OCI-LY7 (cell line): ENCODE results near the gene SIRT4. TPM values are rescaled to one million over a fixed set of nuclear protein-coding genes. Genes with fewer than 3 reads are reported as not detected.

ENCODE experiments used
- BruUV-seq: library from RNA; stranded (reverse); fragments of 400-500 nt; replicated peaks from 2 replicates; lab custom pipeline; 2021; lab: Mats Ljungman, UMichigan
- CTCF ChIA-PET: fragments of 300-600 bp; sonication (Branson Sonifier 250); formaldehyde crosslinking; loops from one replicate; lab custom pipeline; 2022; ENCODE audit warnings: antibody characterized with exemption; ENCODE audit not compliant: unreplicated experiment; lab: Charles Lee
- POLR2A ChIA-PET: fragments of 300-600 bp; sonication (Branson Sonifier 250); formaldehyde crosslinking; loops from one replicate; lab custom pipeline; 2022; ENCODE audit warnings: antibody characterized with exemption; lab: Charles Lee
- DNase-seq: peaks from one replicate; pipeline ENCODE4 v3.0.0-alpha.2; 2015; ENCODE audit warnings: low spot score
- H2AFZ ChIP-seq: fragments of 200-600 bp; sonication (generic), shearing (Covaris generic); 2 replicates; pipeline ENCODE4 v1.6.1; 2014; ENCODE audit warnings: mild to moderate bottlenecking, antibody characterized with exemption, low read length, moderate library complexity
- H3K27ac ChIP-seq: fragments of 200-600 bp; sonication (generic); 2 replicates; pipeline ENCODE4 v1.5.1; 2014; ENCODE audit warnings: mixed run types, low read depth, mild to moderate bottlenecking, moderate library complexity, low read length, inconsistent platforms; ENCODE audit not compliant: poor library complexity, severe bottlenecking
- H3K36me3 ChIP-seq: fragments of 200-600 bp; sonication (generic); 2 replicates; pipeline ENCODE4 v1.6.1; 2014; ENCODE audit warnings: mild to moderate bottlenecking, antibody characterized with exemption, low read length, moderate library complexity, mixed read lengths; ENCODE audit not compliant: insufficient read depth
- H3K4me1 ChIP-seq: fragments of 200-600 bp; sonication (generic); 2 replicates; pipeline ENCODE4 v1.5.1; 2014; ENCODE audit warnings: mild to moderate bottlenecking, low read length; ENCODE audit not compliant: insufficient read depth, poor library complexity, severe bottlenecking
- H3K4me2 ChIP-seq: fragments of 200-600 bp; sonication (generic); 2 replicates; pipeline ENCODE4 v1.6.1; 2014; ENCODE audit warnings: mild to moderate bottlenecking, low read length
- H3K4me3 ChIP-seq: fragments of 200-600 bp; sonication (generic); 2 replicates; pipeline ENCODE4 v1.5.1; 2014; ENCODE audit warnings: mild to moderate bottlenecking, low read depth, low read length; ENCODE audit not compliant: poor library complexity, severe bottlenecking
- H3K79me2 ChIP-seq: fragments of 200-600 bp; sonication (generic); 2 replicates; pipeline ENCODE4 v1.6.1; 2016; ENCODE audit warnings: low read depth, mild to moderate bottlenecking, low read length, moderate library complexity, mixed read lengths; ENCODE audit not compliant: insufficient read depth
- H3K9me2 ChIP-seq: fragments of 200-600 bp; sonication (generic); 2 replicates; pipeline ENCODE4 v1.6.1; 2016; ENCODE audit warnings: mild to moderate bottlenecking, low read length, mixed read lengths; ENCODE audit not compliant: insufficient read depth
- H3K9me3 ChIP-seq: fragments of 200-600 bp; sonication (generic); 2 replicates; pipeline ENCODE4 v1.6.1; 2014; ENCODE audit warnings: mild to moderate bottlenecking, mixed run types, low read length, mixed read lengths
- H4K20me1 ChIP-seq: fragments of 200-600 bp; sonication (generic); 2 replicates; pipeline ENCODE4 v1.6.1; 2014; ENCODE audit warnings: mild to moderate bottlenecking, antibody characterized with exemption, low read length, moderate library complexity, mixed read lengths; ENCODE audit not compliant: insufficient read depth
- EZH2phosphoT487 ChIP-seq: fragments of 200-600 bp; sonication (generic); IDR thresholded peaks from 2 replicates; pipeline ENCODE4 v1.6.1; 2018; ENCODE audit warnings: low read depth, borderline replicate concordance, mild to moderate bottlenecking, mixed run types, antibody characterized with exemption, low read length, moderate library complexity, mixed read lengths
- intact Hi-C: fragments of 100-400 bp; cut with micrococcal nuclease; formaldehyde crosslinking; loops from one replicate; pipeline ENCODE4 v1.10.0; 2022; ENCODE audit not compliant: unreplicated experiment
- total RNA-seq, 2 experiments: library from RNA; depleted of rRNA in 1 of 2; stranded (reverse); fragments of >200 nt in 1 of 2; shearing (Covaris generic) in 1 of 2; gene quantifications; 2 replicates each; pipeline ENCODE4 v1.2.3, GENCODE V29; 2014 to 2022
- TF ChIP-seq, protein P1 (sequence below): fragments of 200-600 bp; sonication (generic); conservative IDR thresholded peaks from 2 replicates; pipeline ENCODE4 v1.5.1; 2014; ENCODE audit warnings: mild to moderate bottlenecking, antibody characterized with exemption, low read length, moderate library complexity, mixed read lengths

Gene SIRT4
- total RNA-seq, 2 experiments from 2014 or later: 1.4 to 2.1 TPM

DNA sequence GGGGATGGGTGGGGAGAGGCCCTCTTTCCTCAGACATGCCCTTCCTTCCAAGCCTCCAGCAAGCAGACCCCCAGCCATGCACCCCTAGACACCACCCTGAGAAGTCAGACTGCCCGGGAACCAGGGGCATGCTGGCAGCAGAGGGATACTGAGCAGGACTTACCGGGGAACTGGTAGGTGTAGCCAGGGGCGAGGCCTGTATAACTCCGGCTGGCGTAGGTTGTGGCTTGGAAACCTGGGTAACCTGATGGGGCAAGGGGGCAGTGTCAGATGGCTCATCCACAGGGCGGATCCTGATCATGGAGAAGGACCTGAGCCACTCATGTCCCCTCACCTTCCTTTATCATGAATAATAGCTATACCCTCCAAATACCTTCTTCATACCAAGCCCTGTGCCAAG, 51.0 kb downstream of the SIRT4 start:
- no peaks in the 10 kb centered on the region for H3K4me1 ChIP-seq
- intact Hi-C loops: no loop called here
- no peak overlapping the region for H3K27ac ChIP-seq
- H2AFZ ChIP-seq: no peak overlapping the region
- H3K4me2 ChIP-seq: no peak overlapping the region
- H4K20me1 ChIP-seq: no peaks in the 10 kb centered on the region
- CTCF ChIA-PET: no interaction called here
- H3K9me3 ChIP-seq: no peaks in the 10 kb centered on the region
- no peak overlapping the region for H3K4me3 ChIP-seq
- POLR2A ChIA-PET: no interaction called here
- H3K79me2 ChIP-seq: no peaks in the 10 kb centered on the region
- H3K36me3 ChIP-seq: no peaks in the 10 kb centered on the region
- no peaks in the 10 kb centered on the region for H3K9me2 ChIP-seq
- DNase-seq: no peak
- BruUV-seq: no TSS peak
- no peak for TF ChIP-seq EZH2phosphoT487
- TF ChIP-seq, protein P1, sequence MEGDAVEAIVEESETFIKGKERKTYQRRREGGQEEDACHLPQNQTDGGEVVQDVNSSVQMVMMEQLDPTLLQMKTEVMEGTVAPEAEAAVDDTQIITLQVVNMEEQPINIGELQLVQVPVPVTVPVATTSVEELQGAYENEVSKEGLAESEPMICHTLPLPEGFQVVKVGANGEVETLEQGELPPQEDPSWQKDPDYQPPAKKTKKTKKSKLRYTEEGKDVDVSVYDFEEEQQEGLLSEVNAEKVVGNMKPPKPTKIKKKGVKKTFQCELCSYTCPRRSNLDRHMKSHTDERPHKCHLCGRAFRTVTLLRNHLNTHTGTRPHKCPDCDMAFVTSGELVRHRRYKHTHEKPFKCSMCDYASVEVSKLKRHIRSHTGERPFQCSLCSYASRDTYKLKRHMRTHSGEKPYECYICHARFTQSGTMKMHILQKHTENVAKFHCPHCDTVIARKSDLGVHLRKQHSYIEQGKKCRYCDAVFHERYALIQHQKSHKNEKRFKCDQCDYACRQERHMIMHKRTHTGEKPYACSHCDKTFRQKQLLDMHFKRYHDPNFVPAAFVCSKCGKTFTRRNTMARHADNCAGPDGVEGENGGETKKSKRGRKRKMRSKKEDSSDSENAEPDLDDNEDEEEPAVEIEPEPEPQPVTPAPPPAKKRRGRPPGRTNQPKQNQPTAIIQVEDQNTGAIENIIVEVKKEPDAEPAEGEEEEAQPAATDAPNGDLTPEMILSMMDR: no peak

DNA sequence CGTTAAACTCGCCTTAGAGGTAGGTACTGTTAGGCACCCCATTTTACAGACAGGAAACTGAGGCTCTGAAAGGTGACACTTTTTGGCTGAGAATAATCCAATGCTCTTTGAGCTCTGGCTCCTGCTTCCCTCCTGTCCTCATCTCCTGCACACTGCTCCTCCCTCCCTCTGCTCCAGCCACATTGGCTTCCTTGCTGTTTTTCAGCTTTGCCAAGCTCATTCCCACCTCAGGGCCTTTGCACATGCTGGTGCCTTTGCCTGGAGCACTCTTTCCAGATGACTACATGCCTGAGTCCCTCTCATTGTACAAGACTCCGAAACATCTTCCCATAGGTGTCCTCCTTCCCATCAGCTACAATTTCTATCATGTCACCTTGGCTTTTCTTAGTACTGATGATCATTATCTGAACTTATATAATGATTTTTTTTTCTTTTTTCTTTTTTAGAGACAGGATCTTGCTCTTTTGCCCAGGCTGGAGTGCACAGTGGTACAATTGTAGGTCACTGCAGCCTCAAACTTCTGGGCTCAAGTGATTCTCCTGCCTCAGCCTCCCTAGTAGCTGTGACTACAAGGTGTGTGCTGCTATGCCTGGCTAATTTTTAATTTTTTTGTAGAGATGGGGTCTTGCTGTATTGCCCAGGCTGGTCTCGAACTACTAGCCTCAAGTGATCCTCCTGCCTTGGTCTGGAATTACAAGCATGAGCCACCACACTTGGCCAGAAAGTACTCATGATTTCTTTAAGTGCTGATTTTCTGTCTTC, 51.6 kb downstream of the SIRT4 start:
- no peaks in the 10 kb centered on the region for H3K9me3 ChIP-seq
- BruUV-seq: no TSS peak
- H3K79me2 ChIP-seq: no peaks in the 10 kb centered on the region
- H3K4me2 ChIP-seq: no peak overlapping the region
- no peaks in the 10 kb centered on the region for H3K36me3 ChIP-seq
- no peak for DNase-seq
- no peak overlapping the region for H2AFZ ChIP-seq
- no peaks in the 10 kb centered on the region for H3K4me1 ChIP-seq
- no peaks in the 10 kb centered on the region for H3K9me2 ChIP-seq
- no peak for TF ChIP-seq EZH2phosphoT487
- TF ChIP-seq, protein P1: no peak
- POLR2A ChIA-PET: no interaction called here
- intact Hi-C loops: no loop called here
- no peak overlapping the region for H3K27ac ChIP-seq
- H3K4me3 ChIP-seq: no peak overlapping the region
- CTCF ChIA-PET: no interaction called here
- no peaks in the 10 kb centered on the region for H4K20me1 ChIP-seq

GRCh38 chr12:120356567-120357030, 54.5 kb downstream of the SIRT4 start:
- Histone ChIP-seq H2AFZ (no peak overlapping the region), H3K4me3 (no peak overlapping the region), H3K4me1 (no peaks in the 10 kb centered on the region), H4K20me1 (no peaks in the 10 kb centered on the region), H3K27ac (no peak overlapping the region), H3K36me3 (no peaks in the 10 kb centered on the region), H3K9me2 (no peaks in the 10 kb centered on the region), H3K4me2 (no peak overlapping the region), H3K79me2 (no peaks in the 10 kb centered on the region), H3K9me3 (no peaks in the 10 kb centered on the region)
- TF ChIP-seq, protein P1: peak; percentile 94
- no peak for TF ChIP-seq EZH2phosphoT487
- ChIA-PET CTCF (interaction anchor here (0.5 kb wide), 1 partner anchor 185 kb away, joined by 4 read pairs; no protein-coding TSS in a partner anchor), POLR2A (no interaction called here)
- no TSS peak for BruUV-seq
- intact Hi-C loops: loop anchor here (1.0 kb wide), 1 partner anchor 74 kb away; no protein-coding TSS in a partner anchor
- peak; percentile 62 for DNase-seq
